HL-60/S4 treated with phorbol 12-myristate 13-acetate at 8.2 ng/mL for 4 days and 3 days (cell line): ENCODE results near the gene ASB7.

Experiments
- in situ Hi-C: fragments of 300-500 bp; cut with MboI; formaldehyde crosslinking; loops from 2 replicates; pipeline ENCODE4 v1.15.0; 2022; ENCODE audit warnings: low sequenced_read_pairs

Gene ASB7

DNA sequence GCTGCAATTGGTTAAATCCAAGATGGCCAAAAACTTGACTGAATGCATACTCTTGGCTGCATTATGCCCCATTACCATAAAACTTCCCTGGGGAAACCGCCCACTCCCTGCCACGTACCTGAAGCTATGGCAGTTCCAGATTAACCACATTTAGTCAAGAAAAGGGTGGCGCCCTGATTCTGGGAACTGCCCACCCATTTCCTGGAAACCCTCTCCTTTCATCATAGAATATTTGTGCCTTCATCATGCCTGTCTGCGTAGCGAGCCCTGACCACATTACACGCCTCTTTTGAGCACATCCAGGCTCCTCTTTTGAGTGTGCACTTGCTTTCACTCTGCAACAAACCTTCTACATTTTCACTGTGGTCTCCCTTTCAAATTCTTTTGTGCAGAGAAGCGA is 5.6 kb upstream of the ASB7 start:
- in situ Hi-C loops = no loop called here

DNA sequence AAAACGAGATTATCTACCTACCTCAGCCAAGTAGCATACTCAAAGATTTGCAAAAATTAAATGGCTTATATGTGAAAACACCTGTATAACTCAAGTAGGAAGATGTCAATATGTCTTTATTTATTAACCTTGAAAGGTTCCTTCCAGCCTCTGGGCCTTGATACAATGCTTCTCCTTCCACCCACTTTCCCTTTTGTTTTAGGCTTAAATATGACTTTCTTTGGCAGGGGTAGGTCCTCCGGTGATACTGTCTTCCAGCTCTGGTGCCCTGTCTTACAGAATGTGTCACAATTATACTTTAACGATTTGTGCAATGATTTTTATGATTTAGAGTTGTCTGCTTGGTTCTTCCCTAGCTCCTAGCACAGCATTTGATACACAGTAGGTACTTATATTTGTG is 4.5 kb upstream of the ASB7 start:
- in situ Hi-C loops = no loop called here

- in situ Hi-C loops = no loop called here
Measured at GRCh38 chr15:100598655-100599054, 3.7 kb upstream of the ASB7 start.

GRCh38 chr15:100601163-100601562 is 1.2 kb upstream of the ASB7 start:
- in situ Hi-C loops = loop anchor here (25.0 kb wide), 1 partner anchor 661 kb away; the partner anchor contains the start of gene CHSY1

DNA sequence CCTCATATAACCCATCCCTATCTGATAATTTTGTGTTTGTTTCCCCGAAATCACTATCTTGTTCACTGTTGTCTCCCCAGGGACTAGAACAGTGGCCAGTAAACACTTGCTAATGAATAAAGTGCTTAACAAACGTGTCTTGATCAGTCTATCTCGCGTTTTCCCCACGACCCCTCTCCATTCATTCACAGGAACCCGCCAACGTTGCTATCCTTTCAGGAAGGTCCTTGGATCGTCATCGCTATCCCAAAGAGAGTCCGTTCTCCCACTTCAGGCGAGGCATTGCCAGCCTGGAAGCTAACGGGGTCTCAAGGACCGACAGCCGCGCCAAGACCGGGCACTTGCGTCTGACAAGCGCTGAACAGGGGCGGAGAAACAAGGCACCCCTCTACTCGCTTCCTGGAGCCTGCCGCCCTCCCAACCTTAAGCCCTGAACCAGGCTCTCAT is 749 bp upstream of the ASB7 start:
- in situ Hi-C loops = loop anchor here (25.0 kb wide), 1 partner anchor 661 kb away; the partner anchor contains the start of gene CHSY1

DNA sequence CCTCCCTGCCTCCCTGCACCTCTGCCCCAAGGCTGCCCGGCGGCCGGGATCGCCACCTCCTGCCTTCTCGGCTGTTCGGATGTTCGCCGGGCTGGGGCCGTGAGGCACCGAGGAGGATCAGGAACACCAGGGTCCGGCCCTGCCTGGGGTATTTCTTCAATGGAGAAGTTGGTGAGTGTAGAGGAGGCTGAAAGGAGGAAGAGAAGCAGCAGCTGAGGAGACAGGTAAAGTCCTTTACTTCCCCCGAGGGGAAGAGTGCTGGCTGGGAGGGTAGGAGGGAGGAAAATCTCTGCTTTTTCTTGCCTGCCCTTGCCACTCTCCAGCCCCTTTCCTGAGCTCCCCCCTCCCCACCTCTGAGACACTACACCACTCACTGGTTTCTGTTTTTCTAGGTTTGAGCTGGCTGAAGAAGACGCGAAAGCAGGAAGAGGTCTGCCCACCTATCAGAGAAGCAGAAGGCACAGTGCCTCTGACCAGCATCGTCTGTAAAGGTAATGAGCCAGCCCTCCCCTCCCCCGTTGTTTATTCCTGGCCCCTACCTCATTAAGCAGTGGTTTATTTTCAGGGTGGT is 519 bp downstream of the ASB7 start:
- in situ Hi-C loops = loop anchor here (25.0 kb wide), 1 partner anchor 659 kb away; the partner anchor contains the start of gene CHSY1

GRCh38 chr15:100612539-100612938 is 10.2 kb downstream of the ASB7 start:
- in situ Hi-C loops = loop anchor here (10.0 to 25.0 kb wide), 2 partner anchors 392 to 650 kb away; partner anchors contain the start of gene CHSY1

DNA sequence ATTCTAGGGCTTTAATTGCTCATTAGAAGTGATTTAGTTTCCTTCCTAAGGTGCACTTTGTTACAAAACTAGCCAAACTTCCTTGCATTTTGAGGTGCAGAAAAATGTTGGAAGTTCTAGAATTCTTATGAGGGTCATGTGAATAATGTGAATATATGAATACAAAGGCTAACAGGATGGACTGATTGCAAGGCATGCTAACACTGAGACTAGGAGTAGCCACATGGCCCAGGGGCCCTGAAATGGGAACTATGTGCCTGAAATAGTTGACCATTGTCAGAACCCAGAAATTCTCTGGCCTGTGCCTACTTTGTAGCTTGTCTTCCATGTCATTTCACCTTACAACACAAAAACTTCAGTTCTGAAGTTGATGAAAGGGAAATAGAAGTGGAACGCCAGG is 10.8 kb downstream of the ASB7 start:
- in situ Hi-C loops = loop anchor here (10.0 to 25.0 kb wide), 2 partner anchors 392 to 649 kb away; partner anchors contain the start of gene CHSY1

GRCh38 chr15:100614336-100614735 is 11.9 kb downstream of the ASB7 start:
- in situ Hi-C loops = loop anchor here (10.0 to 25.0 kb wide), 2 partner anchors 390 to 648 kb away; partner anchors contain the start of gene CHSY1

GRCh38 chr15:100614918-100615317 is 12.5 kb downstream of the ASB7 start:
- in situ Hi-C loops = loop anchor here (10.0 to 25.0 kb wide), 2 partner anchors 390 to 647 kb away; partner anchors contain the start of gene CHSY1

DNA sequence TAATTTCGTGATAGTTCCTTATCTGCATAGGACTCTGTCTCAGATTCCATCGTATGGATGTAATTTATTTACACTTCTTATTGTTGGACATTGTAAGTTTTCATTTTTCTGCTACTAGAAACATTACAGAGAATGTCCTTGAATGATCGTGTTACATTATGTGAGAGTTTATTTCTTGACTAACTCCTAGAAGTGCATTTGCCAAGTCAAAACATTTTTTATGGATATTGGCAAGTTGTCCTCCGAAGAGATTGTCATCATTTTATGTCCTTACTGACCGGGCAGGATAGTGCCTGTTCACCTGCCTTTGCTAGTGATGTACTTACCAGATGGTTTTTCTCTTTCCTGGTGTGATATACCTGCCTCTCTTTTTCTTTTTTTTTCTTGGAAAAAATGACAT is 13.4 kb downstream of the ASB7 start:
- in situ Hi-C loops = loop anchor here (10.0 to 25.0 kb wide), 2 partner anchors 389 to 646 kb away; partner anchors contain the start of gene CHSY1

GRCh38 chr15:100616700-100617099 is 14.3 kb downstream of the ASB7 start:
- in situ Hi-C loops = loop anchor here (10.0 to 25.0 kb wide), 2 partner anchors 388 to 646 kb away; partner anchors contain the start of gene CHSY1

- in situ Hi-C loops = loop anchor here (25.0 kb wide), 1 partner anchor 639 kb away; the partner anchor contains the start of gene CHSY1
Measured at GRCh38 chr15:100623301-100623700, 20.9 kb downstream of the ASB7 start.

- in situ Hi-C loops = no loop called here
Measured at GRCh38 chr15:100627789-100628395, 25.5 kb downstream of the ASB7 start.

DNA sequence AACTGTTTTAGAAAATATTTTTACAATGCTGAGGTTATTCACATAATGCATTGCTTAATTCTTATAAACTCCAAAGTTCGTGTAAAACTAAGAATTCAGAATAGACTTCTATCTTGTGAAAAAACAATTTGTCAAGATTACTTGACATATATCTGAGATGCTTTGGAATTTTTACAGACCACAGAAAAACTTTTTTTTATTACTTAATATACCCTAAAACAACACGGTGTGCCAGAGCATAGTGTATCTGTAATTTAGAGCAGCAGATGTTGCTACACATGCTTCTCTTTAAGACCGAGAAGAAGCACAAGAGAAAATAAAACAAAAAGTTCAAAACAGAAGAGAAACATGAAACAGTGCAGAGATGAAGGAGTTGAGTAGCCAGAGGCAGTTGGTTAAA is 26.4 kb downstream of the ASB7 start:
- in situ Hi-C loops = no loop called here

GRCh38 chr15:100631831-100632230 is 29.4 kb downstream of the ASB7 start:
- in situ Hi-C loops = no loop called here

DNA sequence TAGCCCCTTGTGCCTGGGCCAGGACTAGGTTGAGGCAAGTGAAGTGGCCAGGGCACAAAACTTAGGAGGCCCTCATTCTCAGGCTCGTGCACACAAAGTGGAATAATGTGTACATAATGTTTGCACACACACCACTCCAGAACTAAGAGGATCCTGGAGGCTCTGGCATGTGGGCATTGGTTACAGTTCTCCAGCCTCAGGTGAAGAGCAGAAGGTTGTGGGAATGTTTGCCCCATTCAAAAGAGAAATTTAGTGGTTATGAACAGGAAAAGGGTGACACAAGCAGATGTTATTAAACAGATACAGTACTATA is 31.3 kb downstream of the ASB7 start:
- in situ Hi-C loops = no loop called here

- in situ Hi-C loops = no loop called here
Measured at GRCh38 chr15:100635406-100636071, 33.1 kb downstream of the ASB7 start.

DNA sequence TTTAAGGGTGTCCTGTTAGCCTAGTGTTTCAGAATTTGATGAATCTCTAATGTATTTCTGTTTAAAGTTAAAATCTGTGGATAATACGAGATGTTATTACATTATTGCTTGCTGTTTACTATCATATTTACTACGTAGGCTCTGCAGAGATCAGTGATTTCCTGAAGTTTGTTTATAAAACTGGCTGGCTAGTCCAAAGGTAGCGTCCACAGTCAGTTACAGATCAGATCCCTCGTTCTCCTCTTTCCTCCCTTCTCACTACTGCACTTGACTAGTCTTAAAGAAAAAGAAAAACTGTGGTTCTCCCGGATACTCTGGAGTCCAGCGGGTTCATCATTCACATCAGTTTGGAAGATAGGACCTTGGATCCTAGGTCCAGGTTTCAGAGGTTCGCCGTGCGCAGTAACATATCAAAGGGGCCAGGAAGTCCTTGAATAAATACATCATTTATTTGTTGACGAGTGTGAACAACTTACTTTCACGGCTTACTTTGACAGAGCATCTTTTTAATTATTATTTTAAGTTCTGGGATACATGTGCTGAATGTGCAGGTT is 35.9 kb downstream of the ASB7 start:
- in situ Hi-C loops = no loop called here

DNA sequence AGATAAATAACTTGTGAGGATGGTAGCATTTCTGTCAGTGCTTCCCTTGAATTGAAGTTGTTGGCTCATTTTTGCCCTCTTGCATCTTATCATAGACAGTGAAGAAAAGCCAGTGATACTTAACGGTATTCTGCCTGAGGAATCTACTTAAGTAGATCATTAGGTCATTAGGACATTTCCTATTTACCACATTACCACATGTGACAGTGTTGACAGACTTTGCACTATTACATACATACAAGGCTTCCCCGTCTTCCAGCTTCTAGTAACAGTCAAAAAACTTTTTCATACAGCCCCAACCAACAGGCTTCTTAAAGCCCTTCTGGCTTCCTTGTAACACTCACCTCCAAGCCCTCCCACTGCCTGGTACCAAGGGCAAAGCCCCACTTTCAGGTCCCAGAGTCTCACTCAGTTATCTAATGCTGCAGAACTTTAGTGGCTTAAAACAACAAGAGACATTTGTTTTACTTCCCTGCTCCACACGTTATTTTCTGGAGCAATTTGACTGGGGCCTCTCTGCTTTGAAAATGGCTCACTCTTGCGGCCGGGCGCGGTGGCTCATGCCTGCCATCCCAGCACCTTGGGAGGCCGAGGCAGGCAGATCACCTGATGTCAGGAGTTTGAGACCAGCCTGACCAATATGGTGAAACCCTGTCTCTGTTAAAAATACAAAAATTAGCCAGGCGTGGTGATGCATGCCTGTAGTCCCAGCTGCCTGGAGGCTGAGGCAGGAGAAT is 40.0 kb downstream of the ASB7 start:
- in situ Hi-C loops = no loop called here

- in situ Hi-C loops = no loop called here
Measured at GRCh38 chr15:100642950-100643338, 40.6 kb downstream of the ASB7 start.
